Measurements from ENCODE around the gene DGKB.
A peak's percentile ranks its signal among the peaks of the same experiment; 100 is the strongest.

Gene DGKB

DNA sequence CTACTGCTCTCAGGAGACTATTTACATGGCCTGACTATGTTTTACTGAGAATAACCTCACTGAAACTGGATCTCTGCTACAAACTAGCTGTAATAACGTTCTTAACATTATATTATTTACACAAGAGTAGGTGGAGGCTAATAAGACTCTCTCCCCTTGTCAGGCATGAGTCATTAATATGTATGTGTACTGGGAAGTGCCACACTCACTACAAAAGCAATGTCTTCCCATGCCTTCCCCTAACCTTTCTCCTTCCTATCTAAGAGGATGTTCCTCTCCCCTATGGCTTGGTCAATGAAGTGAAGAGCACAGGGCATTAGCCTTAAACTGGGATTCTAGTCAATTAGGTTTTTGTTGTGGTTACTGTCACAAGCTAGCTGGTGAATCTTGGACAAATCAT is 147.9 kb downstream of the DGKB start:
- 0 out of 2 replicates have a peak, but pooled peaks cover 2% of the 10 kb centered on the region for H3K4me1 ChIP-seq (ENCODE audit: insufficient read depth, low read length)
- no peaks in the 10 kb centered on the region for H3K27me3 ChIP-seq (ENCODE audit: insufficient read depth, low read length)
- no peaks in the 10 kb centered on the region for H3K36me3 ChIP-seq (ENCODE audit: insufficient read depth, low read depth, low read length)
- H3K4me3 ChIP-seq (ENCODE audit: low read length) = no peak overlapping the region
- H3K9me3 ChIP-seq (ENCODE audit: insufficient read depth, low read depth, low read length) = no peaks in the 10 kb centered on the region
- H3K27ac ChIP-seq (ENCODE audit: low read length) = no peak overlapping the region
- no peak overlapping the region for H3K9ac ChIP-seq (ENCODE audit: low read depth, low read length)

DNA sequence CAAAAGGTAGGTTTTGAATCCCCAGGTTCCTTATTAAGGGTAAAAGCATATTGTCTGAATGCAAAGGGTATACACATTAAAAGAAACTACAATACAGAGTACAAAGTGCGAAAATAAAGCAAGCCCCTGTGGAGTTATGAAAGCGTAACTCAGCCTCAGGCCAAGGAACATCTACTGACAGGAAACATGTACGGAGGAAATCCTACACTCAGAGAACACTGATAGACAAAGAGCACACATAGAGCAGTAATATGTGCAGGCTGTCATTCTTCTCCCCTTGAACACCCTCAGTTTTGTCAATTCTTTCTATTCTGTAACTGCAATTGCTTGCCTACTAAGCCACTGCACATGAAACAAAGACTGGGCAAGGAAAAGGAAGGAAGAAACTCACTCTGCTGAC is 150.2 kb downstream of the DGKB start:
- no peaks in the 10 kb centered on the region for H3K36me3 ChIP-seq (ENCODE audit: insufficient read depth, low read depth, low read length)
- H3K4me3 ChIP-seq (ENCODE audit: low read length) = no peak overlapping the region
- H3K9me3 ChIP-seq (ENCODE audit: insufficient read depth, low read depth, low read length) = no peaks in the 10 kb centered on the region
- no peak overlapping the region for H3K9ac ChIP-seq (ENCODE audit: low read depth, low read length)
- no peak overlapping the region for H3K27ac ChIP-seq (ENCODE audit: low read length)
- H3K27me3 ChIP-seq (ENCODE audit: insufficient read depth, low read length) = no peaks in the 10 kb centered on the region
- 0 out of 2 replicates have a peak, but pooled peaks cover 2% of the 10 kb centered on the region for H3K4me1 ChIP-seq (ENCODE audit: insufficient read depth, low read length)

DNA sequence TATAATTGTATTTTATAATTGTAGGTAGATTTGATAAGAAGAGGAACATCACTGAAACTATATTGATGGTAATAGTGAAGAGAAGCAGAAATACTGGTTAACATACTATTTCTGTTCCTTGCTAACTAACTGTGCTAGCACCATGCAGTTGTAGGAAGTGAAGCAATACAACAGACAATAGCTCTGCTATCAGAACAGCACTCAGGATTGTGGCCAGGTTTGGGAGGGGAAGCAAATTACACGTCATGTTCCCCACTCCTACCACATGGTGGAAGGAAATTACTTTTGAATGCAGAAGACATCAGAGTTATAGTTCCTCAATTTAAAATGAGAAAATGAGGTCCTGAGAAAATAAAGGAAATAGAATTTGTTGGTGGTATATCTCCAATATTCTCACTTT is 151.1 kb downstream of the DGKB start:
- H3K27me3 ChIP-seq (ENCODE audit: insufficient read depth, low read length) = no peaks in the 10 kb centered on the region
- H3K36me3 ChIP-seq (ENCODE audit: insufficient read depth, low read depth, low read length) = no peaks in the 10 kb centered on the region
- no peak overlapping the region for H3K9ac ChIP-seq (ENCODE audit: low read depth, low read length)
- no peak overlapping the region for H3K4me3 ChIP-seq (ENCODE audit: low read length)
- no peaks in the 10 kb centered on the region for H3K9me3 ChIP-seq (ENCODE audit: insufficient read depth, low read depth, low read length)
- no peak overlapping the region for H3K27ac ChIP-seq (ENCODE audit: low read length)
- H3K4me1 ChIP-seq (ENCODE audit: insufficient read depth, low read length) = 0 out of 2 replicates have a peak, but pooled peaks cover 2% of the 10 kb centered on the region

DNA sequence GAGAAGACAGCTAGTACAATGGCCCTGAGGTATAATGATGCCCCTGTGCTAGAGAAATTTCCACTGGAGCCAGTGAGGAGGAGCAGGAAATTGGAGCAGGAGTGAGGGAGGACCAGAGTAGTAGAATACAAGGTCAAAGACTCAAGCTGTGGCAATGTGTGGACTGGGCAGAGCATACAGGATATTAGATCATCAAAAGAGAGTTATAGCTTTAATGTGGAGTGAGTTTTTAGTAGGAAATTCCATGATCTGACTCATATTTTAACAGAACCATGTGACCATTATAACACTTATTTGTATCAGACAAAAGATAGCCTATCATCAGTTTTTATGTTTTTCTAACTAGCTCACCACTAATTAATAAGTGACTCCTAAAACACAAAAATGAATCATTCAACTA is 154.1 kb downstream of the DGKB start:
- Histone ChIP-seq H3K27ac (ENCODE audit: low read length) (no peak overlapping the region), H3K4me3 (ENCODE audit: low read length) (no peak overlapping the region), H3K4me1 (ENCODE audit: insufficient read depth, low read length) (no peaks in the 10 kb centered on the region), H3K36me3 (ENCODE audit: insufficient read depth, low read depth, low read length) (no peaks in the 10 kb centered on the region), H3K9me3 (ENCODE audit: insufficient read depth, low read depth, low read length) (peaks cover 26% of the 10 kb centered on the region; the same call in 1 of the 2 replicates), H3K9ac (ENCODE audit: low read depth, low read length) (no peak overlapping the region), H3K27me3 (ENCODE audit: insufficient read depth, low read length) (no peaks in the 10 kb centered on the region)

DNA sequence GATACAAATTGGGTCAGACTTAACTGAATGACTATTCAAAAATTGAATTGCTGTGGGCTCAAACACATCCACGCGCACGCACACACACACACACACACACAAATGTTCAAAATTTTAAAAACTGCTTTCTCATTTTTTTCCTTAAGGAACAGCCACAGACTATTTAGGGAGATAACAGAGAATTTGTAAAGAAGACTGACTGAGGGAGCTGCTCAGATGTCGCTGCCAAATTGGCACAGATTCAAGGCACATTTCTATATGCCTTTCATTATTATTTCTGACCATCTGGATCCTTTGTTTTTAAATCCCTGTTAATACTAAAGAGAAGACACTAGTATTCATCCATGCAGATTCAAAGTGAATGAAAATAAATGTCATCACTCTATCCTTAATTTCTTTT is 154.8 kb downstream of the DGKB start:
- Histone ChIP-seq H3K4me3 (ENCODE audit: low read length) (no peak overlapping the region), H3K27ac (ENCODE audit: low read length) (no peak overlapping the region), H3K4me1 (ENCODE audit: insufficient read depth, low read length) (no peaks in the 10 kb centered on the region), H3K9ac (ENCODE audit: low read depth, low read length) (no peak overlapping the region), H3K27me3 (ENCODE audit: insufficient read depth, low read length) (no peaks in the 10 kb centered on the region), H3K36me3 (ENCODE audit: insufficient read depth, low read depth, low read length) (no peaks in the 10 kb centered on the region), H3K9me3 (ENCODE audit: insufficient read depth, low read depth, low read length) (peaks cover 33% of the 10 kb centered on the region; the same call in 1 of the 2 replicates)

DNA sequence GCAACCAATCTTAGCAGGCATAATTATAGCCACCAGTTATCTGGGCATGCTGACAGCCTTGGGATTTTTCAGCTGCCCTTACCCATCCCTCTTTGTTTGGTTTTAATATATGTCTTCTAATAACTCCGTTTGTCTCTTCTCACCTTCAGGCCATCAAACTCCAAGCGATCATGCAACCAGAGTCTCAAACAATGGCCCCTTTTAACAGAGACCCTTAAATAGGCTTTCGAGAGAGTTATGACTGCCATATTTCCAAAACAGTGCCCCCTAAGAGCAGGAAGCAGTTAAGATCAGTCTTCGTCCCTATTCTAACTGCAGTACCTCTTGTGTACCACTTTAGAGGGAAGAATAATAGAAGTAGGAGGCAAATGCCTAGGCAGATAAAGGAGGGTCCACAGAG is 157.5 kb downstream of the DGKB start:
- Histone ChIP-seq H3K27me3 (ENCODE audit: insufficient read depth, low read length) (no peaks in the 10 kb centered on the region), H3K9me3 (ENCODE audit: insufficient read depth, low read depth, low read length) (peaks cover 59% of the 10 kb centered on the region; the same call in 1 of the 2 replicates), H3K27ac (ENCODE audit: low read length) (no peak overlapping the region)

DNA sequence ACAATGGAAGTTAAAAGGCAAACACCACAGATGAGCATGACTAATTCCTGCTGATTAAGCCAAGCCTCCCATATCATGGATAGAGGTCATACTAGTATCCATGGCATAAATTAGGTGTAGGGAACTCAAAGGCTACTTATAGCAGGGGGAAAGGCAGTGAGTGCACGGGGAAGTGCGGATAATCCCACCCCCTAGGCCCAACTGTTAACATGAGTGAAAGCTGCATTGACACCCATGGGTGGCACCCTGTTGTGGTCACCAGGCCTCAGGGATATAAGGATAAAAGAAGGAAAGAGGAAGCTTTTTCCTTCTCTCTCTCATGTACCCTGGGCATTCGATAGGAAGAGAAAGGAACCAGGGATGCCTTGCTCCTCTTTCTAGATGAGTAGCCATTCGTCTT is 161.9 kb downstream of the DGKB start:
- no peaks in the 10 kb centered on the region for H3K27me3 ChIP-seq (ENCODE audit: insufficient read depth, low read length)
- H3K36me3 ChIP-seq (ENCODE audit: insufficient read depth, low read depth, low read length) = no peaks in the 10 kb centered on the region
- H3K9ac ChIP-seq (ENCODE audit: low read depth, low read length) = no peak overlapping the region
- H3K27ac ChIP-seq (ENCODE audit: low read length) = no peak overlapping the region
- H3K9me3 ChIP-seq (ENCODE audit: insufficient read depth, low read depth, low read length) = peaks cover 53% of the 10 kb centered on the region; the same call in 1 of the 2 replicates
- H3K4me3 ChIP-seq (ENCODE audit: low read length) = no peak overlapping the region
- H3K4me1 ChIP-seq (ENCODE audit: insufficient read depth, low read length) = no peaks in the 10 kb centered on the region

More for the DNA sequence above, 157.5 kb downstream of the DGKB start:
- Histone ChIP-seq H3K4me3 (ENCODE audit: low read length) (no peak overlapping the region), H3K36me3 (ENCODE audit: insufficient read depth, low read depth, low read length) (no peaks in the 10 kb centered on the region), H3K4me1 (ENCODE audit: insufficient read depth, low read length) (no peaks in the 10 kb centered on the region), H3K9ac (ENCODE audit: low read depth, low read length) (no peak overlapping the region)

DNA sequence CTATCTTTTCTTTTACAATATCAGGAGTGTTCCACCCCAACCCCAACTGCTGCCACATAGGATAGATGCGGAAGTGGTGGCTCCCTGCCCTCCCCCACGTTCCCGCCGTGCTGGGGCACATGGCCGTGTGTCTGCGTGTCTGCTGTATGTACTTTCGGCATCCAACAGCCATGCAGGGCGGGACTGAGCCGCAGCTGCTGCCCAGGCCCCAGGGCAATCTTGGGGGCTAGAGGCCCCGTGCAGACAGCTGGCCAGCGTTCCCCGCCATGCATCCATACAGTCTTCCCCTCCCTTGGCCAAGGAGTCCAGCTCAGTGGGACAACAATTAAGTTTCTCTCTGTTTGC is 162.7 kb downstream of the DGKB start:
- Histone ChIP-seq H3K4me3 (ENCODE audit: low read length) (no peak overlapping the region), H3K9me3 (ENCODE audit: insufficient read depth, low read depth, low read length) (peaks cover 45% of the 10 kb centered on the region; the same call in 1 of the 2 replicates), H3K27me3 (ENCODE audit: insufficient read depth, low read length) (no peaks in the 10 kb centered on the region), H3K36me3 (ENCODE audit: insufficient read depth, low read depth, low read length) (no peaks in the 10 kb centered on the region), H3K4me1 (ENCODE audit: insufficient read depth, low read length) (peaks cover 3% of the 10 kb centered on the region; the same call in 1 of the 2 replicates), H3K27ac (ENCODE audit: low read length) (no peak overlapping the region), H3K9ac (ENCODE audit: low read depth, low read length) (no peak overlapping the region)

DNA sequence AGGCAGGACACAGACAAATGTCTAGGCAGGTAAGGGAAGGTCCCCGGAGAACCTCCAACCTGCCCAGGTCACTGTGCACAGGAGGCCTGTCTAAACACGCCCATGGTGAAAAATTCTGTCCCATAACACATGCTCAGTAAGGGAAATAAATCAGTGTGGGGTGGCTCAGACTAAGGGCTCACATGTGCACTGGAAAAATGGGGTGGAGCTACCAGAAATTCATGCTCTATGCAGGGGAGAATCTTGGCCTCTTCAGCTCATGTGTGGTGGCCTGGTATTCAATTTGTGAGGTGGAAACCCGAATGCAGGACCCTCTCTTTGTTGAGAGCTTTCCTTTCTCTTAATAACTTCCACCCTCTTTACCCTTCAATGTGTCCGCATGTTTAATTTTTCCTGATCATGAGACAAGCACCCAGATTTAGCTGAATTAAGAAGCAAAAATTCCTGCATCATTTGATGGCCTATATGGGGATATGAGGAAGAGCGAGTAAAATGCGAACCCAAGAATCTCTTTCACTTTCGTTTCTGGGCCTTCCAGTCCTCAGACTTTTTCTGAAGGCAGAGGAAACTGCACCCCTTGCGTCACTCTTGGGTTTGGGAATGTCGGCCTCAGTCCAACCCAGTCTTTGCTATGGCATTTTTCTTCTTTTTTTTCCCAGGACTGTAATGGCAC is 163.2 kb downstream of the DGKB start:
- Histone ChIP-seq H3K4me3 (ENCODE audit: low read length) (no peak overlapping the region), H3K27ac (ENCODE audit: low read length) (no peak overlapping the region), H3K36me3 (ENCODE audit: insufficient read depth, low read depth, low read length) (no peaks in the 10 kb centered on the region), H3K4me1 (ENCODE audit: insufficient read depth, low read length) (peaks cover 3% of the 10 kb centered on the region; the same call in 1 of the 2 replicates), H3K9me3 (ENCODE audit: insufficient read depth, low read depth, low read length) (peaks cover 42% of the 10 kb centered on the region; the same call in 1 of the 2 replicates), H3K27me3 (ENCODE audit: insufficient read depth, low read length) (no peaks in the 10 kb centered on the region), H3K9ac (ENCODE audit: low read depth, low read length) (no peak overlapping the region)

DNA sequence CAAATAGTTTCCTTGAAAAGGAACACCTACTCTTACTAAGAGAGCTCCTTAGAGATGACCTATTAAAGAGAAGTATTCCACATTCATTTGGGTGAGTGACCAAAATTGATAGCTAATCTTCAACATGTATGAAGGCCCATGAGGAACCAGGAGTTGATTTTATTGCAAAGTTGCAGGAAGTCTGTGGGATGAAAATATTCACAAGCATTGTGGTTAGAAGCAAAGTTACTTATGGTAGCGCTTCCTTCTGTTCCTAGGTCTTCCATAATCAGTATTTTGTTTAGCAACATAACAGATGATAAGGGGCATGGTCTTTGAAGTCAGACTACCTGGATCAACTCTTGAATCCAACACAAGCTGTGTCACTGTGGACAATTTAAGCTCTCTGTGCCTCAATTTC is 164.5 kb downstream of the DGKB start:
- no peak overlapping the region for H3K9ac ChIP-seq (ENCODE audit: low read depth, low read length)
- H3K27me3 ChIP-seq (ENCODE audit: insufficient read depth, low read length) = no peaks in the 10 kb centered on the region
- no peak overlapping the region for H3K27ac ChIP-seq (ENCODE audit: low read length)
- H3K9me3 ChIP-seq (ENCODE audit: insufficient read depth, low read depth, low read length) = peaks cover 30% of the 10 kb centered on the region; the same call in 1 of the 2 replicates
- H3K4me1 ChIP-seq (ENCODE audit: insufficient read depth, low read length) = peaks cover 3% of the 10 kb centered on the region; the same call in 1 of the 2 replicates
- no peaks in the 10 kb centered on the region for H3K36me3 ChIP-seq (ENCODE audit: insufficient read depth, low read depth, low read length)
- no peak overlapping the region for H3K4me3 ChIP-seq (ENCODE audit: low read length)

DNA sequence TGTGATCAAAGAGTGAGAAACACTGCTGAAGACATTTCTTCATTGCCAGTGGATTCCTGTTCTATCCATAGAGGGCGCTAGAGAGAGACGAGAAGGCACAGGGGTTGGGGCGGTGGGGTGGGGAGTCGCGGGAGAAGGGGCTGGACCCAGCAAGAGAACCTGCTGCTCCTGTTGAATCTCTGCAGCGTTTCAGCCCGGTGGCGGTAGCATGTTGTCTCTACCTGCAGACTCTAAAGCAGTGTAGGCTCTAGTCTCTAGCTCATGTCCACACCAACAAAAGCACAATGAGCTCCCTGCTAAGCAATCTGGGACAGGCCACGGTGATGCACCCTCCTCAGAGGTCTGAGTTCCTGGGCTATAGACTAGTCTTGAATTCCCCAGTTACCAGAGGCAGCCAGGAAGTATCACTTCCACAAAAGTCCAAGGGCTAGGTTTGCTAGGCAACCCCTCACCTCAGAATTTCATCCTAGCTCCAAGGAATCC is 167.7 kb downstream of the DGKB start:
- 0 out of 2 replicates have a peak overlapping the region, but pooled peaks have one; percentile 37 for H3K9ac ChIP-seq (ENCODE audit: low read depth, low read length)
- peak overlapping the region; percentile 54 for H3K4me3 ChIP-seq (ENCODE audit: low read length)
- no peaks in the 10 kb centered on the region for H3K36me3 ChIP-seq (ENCODE audit: insufficient read depth, low read depth, low read length)
- H3K9me3 ChIP-seq (ENCODE audit: insufficient read depth, low read depth, low read length) = no peaks in the 10 kb centered on the region
- peaks cover 3% of the 10 kb centered on the region; the same call in 1 of the 2 replicates for H3K4me1 ChIP-seq (ENCODE audit: insufficient read depth, low read length)
- H3K27me3 ChIP-seq (ENCODE audit: insufficient read depth, low read length) = no peaks in the 10 kb centered on the region
- no peak overlapping the region for H3K27ac ChIP-seq (ENCODE audit: low read length)

DNA sequence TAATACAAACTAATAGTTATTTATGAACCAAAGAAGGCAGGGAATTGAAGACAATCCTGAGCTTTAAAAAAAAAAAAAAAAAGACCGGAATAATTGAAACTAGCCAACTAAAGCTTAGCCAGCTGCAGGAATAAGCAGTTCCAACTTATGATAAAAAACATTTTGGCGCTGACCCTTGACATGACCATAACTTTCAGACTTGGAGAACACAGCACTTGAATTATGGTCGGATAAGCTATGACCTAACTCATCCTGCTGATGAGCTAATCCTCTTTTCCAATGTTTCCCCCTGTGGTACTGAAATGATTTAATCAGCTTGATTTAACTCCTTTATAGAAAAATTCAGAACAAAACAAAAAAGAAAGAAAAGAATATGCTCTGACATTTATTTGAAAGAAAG is 181.8 kb downstream of the DGKB start:
- Histone ChIP-seq H3K9ac (ENCODE audit: low read depth, low read length) (no peak overlapping the region), H3K4me1 (ENCODE audit: insufficient read depth, low read length) (peaks cover 19% of the 10 kb centered on the region; the same call in 1 of the 2 replicates), H3K27me3 (ENCODE audit: insufficient read depth, low read length) (no peaks in the 10 kb centered on the region), H3K27ac (ENCODE audit: low read length) (no peak overlapping the region), H3K36me3 (ENCODE audit: insufficient read depth, low read depth, low read length) (no peaks in the 10 kb centered on the region), H3K4me3 (ENCODE audit: low read length) (no peak overlapping the region), H3K9me3 (ENCODE audit: insufficient read depth, low read depth, low read length) (no peaks in the 10 kb centered on the region)

Data from iPS-20b (cell line).